GM12892 (cell line): ENCODE measurements around the gene PSAT1.
"Not testable (repeated sequence)": the region's sequence is repeated elsewhere in the genome, so short reads cannot be mapped to it uniquely, and the experiment has no call there.

Source experiments
- DNase-seq: peaks from one replicate; pipeline ENCODE4 v3.0.0; 2011; ENCODE audit not compliant: insufficient read length
- FAIRE-seq: peaks from 2 replicates; lab custom pipeline; 2011; peaks lifted over from hg19 to GRCh38; lab: Jason Lieb, UNC
- POLR2A ChIP-seq: IDR thresholded peaks from 2 replicates; pipeline ENCODE4 v1.6.1; 2011; ENCODE audit warnings: low read depth, low read length, control low read depth
- POLR2AphosphoS5 ChIP-seq: IDR thresholded peaks from 2 replicates; pipeline ENCODE4 v1.6.1; 2011; ENCODE audit warnings: low read depth, low read length, control low read depth
- TAF1 ChIP-seq: IDR thresholded peaks from 2 replicates; pipeline ENCODE4 v1.6.1; 2011; ENCODE audit warnings: low read depth, mild to moderate bottlenecking, control low read depth, low read length, borderline replicate concordance

The PSAT1 gene

DNA sequence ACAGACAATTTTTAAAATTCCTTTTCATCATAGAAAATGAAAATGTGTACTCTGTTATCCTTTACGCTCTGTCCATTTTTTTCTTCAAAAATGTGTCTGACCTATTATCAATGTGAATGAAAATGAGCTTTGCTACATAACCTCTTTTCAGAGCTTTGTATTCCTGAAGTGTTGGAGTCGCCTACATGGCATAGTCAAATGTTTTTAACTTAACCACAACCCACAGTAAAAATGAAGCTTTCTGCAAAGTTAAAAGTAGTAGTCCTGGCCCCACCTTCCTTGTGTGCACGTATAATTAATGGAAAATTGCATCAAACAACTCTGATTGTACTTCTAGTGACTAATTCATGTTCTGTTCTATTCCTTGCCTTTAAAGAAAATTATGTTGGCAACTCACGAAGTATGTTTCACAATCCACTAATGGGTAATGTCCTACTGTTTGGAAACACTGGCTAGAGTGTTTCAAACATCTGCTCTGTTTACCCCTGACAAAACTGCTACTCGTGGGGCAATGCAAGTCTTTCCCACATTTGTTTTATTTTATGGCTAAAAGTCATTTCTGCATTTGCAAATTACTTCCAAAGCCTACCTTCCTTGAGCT is 18.6 kb upstream of the PSAT1 start:
- TF ChIP-seq POLR2AphosphoS5 (no peak), POLR2A (no peak), TAF1 (no peak)
- FAIRE-seq (no peak), DNase-seq (no peak)

DNA sequence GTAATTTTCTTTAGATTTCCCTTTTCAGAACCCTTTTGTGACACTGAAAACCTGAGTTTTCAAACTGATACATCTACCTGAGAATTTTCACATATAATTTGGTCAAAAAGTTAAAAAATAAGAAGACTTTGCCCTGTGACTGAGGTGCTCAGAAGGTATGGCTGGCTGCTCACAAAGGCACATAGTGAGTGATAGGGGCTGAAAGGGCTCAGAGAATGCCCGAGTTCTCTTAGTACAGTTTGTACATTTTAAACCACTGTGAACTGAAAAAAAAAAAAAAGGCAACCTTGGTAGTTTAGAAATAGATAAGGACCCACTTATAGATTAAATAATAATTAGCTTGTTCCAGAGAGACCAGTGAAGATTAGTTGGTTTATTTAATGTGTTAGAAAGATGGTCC is 18.1 kb upstream of the PSAT1 start:
- FAIRE-seq = no peak
- no peak for TF ChIP-seq TAF1
- no peak for TF ChIP-seq POLR2AphosphoS5
- TF ChIP-seq POLR2A = no peak
- no peak for DNase-seq

DNA sequence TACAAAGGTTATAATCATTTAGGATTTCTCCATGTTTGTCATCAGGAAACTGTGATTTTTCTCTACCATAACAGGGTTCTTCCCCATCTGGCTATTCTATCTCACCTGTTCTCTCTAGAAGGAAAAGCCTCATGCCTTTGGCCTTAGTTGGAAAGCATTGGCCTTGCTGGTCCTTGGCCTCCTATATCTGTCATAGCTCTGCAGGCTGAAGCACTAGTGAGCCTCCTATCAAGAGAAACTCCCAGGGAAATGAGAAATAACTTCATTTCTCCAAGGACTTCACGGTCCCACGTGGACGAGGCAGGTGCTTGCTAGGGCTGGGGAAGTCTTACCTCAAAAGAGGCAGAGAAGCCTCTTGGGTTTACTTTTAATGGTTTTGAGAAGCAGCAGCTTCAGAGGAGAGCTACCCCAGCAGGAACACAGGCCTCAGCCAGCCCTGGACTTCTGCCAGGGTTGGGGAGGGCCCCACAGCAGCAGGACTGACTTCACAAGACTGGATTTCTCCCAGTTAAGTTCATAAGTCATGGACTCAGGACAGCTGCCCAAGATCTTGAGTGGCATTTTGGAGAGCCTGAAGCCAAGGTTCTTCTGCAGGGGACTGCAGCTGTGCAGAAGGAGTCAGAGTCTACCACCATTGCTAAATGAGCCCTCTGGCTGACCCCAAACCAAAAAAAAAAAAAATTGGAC is 15.8 kb upstream of the PSAT1 start:
- FAIRE-seq = no peak
- DNase-seq = no peak
- no peak for TF ChIP-seq POLR2AphosphoS5
- no peak for TF ChIP-seq POLR2A
- TF ChIP-seq TAF1 = no peak

DNA sequence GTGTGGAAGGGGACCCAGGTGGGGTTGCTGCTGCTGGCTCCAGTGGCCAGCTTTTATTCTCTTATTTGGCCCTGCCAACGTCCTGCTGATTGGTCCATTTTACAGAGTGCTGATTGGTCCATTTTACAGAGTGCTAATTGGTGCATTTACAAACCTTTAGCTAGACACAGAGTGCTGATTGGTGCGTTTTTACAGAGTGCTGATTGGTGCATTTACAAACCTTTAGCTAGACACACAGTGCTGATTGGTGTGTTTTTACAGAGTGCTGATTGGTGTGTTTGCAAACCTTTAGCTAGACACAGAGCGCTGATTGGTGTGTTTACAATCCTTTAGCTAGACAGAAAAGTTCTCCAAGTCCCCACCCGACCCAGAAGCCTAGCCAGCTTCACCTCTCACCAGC is 12.7 kb upstream of the PSAT1 start:
- FAIRE-seq, DNase-seq: not testable (repeated sequence)

DNA sequence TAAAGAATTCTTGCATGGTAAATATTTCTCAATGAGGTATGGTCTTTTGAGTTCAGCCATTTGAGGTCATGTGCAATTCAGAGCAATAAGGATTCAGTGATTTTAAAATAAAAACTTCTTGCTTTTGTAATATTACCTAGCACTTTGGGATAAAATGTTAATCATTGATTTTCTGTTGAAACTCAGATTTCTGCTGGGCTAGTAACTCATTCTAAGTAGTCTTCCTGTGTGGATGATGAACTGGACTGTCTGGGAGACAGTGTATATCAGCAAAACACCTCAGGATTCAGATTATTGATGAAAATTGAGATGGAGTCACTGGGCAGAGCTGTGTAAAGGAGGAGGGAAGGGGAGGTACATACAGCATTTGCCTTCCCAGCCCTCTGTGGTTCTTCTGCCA is 10.8 kb upstream of the PSAT1 start:
- TF ChIP-seq POLR2AphosphoS5 (no peak), POLR2A (no peak), TAF1 (no peak)
- FAIRE-seq = no peak
- DNase-seq = no peak

DNA sequence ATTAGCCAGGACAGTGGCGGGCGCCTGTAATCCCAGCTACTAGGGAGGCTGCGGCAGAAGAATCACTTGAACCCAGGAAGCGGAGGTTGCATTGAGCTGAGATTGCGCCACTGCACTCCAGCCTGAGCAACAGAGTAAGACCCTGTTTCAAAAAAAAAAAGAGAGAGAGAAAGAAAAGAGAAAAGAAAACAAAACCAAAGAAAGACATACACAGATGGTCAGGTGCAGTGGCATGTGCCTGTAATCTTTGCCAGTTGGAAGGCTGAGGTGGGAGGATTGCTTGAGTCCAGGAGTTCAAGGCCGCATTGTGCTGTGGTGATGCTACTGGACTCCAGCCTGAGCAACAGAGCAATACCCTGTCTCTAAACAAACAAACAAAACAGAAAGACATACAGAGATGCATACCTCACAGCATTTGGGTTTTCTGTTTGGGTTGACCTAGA is 10.0 kb upstream of the PSAT1 start:
- FAIRE-seq (no peak), DNase-seq (no peak)
- TF ChIP-seq POLR2A (no peak), TAF1 (no peak), POLR2AphosphoS5 (no peak)

DNA sequence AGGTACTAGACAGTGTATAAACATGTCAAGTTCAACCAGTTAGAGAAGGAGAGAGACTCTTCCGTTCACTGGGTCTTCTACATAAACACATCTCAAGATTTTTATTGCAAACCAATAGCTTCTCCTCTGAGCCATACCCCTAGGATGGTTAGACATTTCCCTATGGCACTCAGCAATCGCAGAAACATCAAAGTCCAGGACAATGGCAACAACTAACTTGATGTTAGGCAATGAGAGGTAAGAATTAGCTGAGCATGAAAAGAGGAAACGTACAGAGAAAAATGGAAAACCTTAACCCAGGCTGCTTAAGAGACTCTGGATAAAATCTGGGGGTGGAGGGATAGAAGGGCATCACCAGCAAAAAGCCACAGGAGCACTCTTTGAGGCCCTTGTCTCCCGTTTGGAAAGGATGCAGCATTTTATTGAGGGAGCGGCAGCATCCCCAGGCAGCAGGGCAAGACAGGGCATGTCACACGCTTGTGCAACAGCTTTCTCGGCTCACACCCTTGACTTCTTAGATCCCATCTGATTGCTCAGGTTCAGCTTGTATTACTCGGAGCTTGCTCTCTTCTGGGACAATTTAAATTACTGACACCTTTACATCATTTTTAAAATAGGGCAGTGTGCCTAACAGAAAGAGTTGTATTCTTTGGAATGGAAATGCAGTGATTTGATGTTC is 8.6 kb upstream of the PSAT1 start:
- no peak for FAIRE-seq
- TF ChIP-seq POLR2A = no peak
- TF ChIP-seq POLR2AphosphoS5 = no peak
- TF ChIP-seq TAF1 = no peak
- DNase-seq = no peak

DNA sequence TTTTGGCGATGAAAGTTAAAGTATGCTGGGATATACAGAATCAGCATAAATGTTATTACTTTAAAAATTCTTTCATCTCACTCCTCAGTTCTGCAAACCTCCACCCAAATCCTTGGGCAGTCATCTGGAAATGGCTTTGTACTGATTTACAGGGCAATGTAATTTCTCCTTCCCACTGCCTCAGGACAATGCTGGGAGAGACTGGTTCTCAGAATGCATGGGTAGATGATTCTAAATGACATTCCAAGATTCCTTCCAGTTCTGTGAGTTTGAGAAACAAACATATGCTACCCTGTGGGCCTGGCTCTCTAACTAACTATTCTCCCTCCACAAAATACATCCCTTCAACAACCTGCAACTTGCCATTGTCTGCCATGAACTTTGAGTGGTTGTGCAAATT is 7.5 kb upstream of the PSAT1 start:
- DNase-seq (no peak), FAIRE-seq (no peak)
- TF ChIP-seq TAF1 = no peak

DNA sequence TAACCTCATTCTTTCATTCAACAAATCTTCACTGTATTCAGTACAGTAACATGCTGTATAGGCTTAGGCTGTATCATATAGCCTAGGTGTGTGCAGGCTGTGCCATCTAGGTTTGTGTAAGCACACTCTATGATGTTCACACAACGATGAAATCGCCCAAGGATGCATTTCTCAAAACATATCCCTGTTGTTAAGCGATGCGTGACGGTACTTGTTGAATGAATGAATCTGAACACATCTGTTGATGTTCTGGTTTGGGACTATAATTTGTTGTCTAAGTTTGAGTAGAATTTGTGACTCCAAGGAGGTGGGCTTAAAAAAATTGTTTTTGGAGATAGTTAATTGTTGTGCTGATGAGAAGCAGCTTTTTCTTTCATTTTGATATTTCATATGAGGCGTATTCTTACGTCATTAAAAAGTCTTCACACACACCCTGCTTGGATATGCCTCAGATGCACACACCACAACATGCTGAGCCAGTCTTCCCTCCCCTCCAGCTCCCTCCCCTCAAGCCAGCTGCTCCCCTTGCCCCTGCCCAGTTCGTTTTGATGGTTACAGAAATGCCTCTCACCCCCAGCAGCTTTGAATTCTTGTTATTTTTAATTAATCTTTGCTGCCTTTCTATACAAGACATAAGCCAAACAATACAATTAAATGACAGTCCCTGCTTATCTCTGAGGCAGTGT is 5.5 kb upstream of the PSAT1 start:
- DNase-seq (no peak), FAIRE-seq (no peak)
- TF ChIP-seq POLR2A (no peak), POLR2AphosphoS5 (no peak), TAF1 (no peak)

DNA sequence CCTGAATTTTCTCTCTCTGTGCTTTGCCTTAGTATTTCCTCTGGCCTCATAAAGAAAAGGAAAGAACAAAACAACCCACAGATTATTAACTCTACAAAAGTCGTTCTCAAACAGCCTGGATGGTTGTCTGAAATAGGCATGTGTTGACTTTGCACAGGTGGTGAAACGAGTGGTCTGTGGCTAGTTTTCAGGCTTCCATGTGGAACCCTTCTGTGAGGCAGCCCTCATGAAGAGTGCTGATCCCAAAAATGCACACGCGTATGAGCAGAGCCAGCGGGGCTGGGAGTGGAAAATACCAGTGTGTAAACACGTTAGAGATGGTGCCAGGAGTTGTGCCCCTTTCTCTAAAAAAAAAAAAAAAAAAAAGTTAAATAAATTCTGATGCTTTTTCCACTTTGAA is 4.9 kb upstream of the PSAT1 start:
- no peak for DNase-seq
- no peak for FAIRE-seq

DNA sequence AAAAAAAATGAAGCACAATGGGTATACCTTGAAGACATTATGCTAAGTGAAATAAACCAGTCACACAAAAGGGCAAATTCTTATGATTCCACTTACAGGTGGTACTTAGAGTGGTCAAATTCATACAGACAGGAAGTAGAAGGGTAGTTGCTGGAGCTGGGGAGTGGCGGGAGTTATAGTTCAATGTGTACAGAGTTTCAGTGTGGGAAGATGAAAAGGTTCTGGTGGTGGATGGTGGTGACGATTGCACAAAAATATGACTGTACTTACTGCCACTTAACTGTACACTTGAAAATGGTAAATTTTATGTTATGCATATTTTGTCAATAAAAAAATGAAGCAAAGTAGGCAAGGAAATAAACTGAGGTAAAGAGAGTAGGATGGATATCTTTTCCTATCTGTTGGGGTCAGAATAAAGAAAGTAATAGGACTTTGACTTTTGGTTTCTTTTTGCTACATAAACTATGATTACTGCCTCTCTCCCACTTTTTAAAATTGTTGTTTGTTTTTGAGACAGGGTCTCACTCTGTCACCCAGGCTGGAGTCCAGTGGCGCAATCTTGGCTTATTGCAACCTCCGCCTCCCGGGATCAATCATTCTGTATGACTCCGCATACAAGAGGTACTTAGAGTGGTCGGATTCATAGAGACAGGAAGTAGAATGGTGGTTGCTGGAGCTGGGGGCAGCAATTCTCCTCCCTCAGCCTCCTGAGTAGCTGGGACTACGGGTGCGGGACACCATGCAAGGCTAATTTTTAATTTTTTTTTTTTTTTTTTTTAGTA is 4.0 kb upstream of the PSAT1 start:
- DNase-seq (no peak), FAIRE-seq (no peak)
- no peak for TF ChIP-seq POLR2AphosphoS5
- no peak for TF ChIP-seq TAF1
- no peak for TF ChIP-seq POLR2A

More for the DNA sequence above, 4.9 kb upstream of the PSAT1 start:
- TF ChIP-seq TAF1 = no peak
